Small intestine (tissue), 7 donors: ENCODE results near the gene LIN54. TPM values are rescaled to one million over a fixed set of nuclear protein-coding genes. Genes with fewer than 3 reads are reported as not detected.

ENCODE experiments used
- DNase-seq, 2 donors: peaks; one replicate each; pipeline versions ENCODE4 v3.0.0 to v3.0.0-alpha.2; 2013
- FAIRE-seq: peaks from 2 replicates; lab custom pipeline; 2012; peaks lifted over from hg19 to GRCh38; lab: Jason Lieb, UNC
- H3K27ac ChIP-seq, 3 donors: one replicate each; pipeline ENCODE4 v1.5.1; 2013; ENCODE audit warnings: low read length in 2 of 3, mild to moderate bottlenecking in 2 of 3, control low read depth in 1 of 3, inconsistent platforms in 1 of 3, low read depth in 1 of 3, moderate library complexity in 1 of 3
- H3K27me3 ChIP-seq, 3 donors: one replicate each; pipeline ENCODE4 v1.6.1; 2013; ENCODE audit warnings: low read length in 3 of 3, inconsistent platforms in 1 of 3; ENCODE audit not compliant: control insufficient read depth in 3 of 3, insufficient read depth in 3 of 3
- H3K36me3 ChIP-seq, 3 donors: one replicate each; pipeline ENCODE4 v1.6.1; 2013; ENCODE audit warnings: low read length in 3 of 3, inconsistent platforms in 1 of 3, low read depth in 1 of 3, mild to moderate bottlenecking in 1 of 3, moderate library complexity in 1 of 3; ENCODE audit not compliant: control insufficient read depth in 3 of 3, insufficient read depth in 2 of 3
- H3K4me1 ChIP-seq, 3 donors: one replicate each; pipeline ENCODE4 v1.6.1; 2013; ENCODE audit warnings: low read length in 2 of 3, inconsistent platforms in 1 of 3, low read depth in 1 of 3, mild to moderate bottlenecking in 1 of 3, moderate library complexity in 1 of 3; ENCODE audit not compliant: control insufficient read depth in 3 of 3, insufficient read depth in 2 of 3
- H3K4me3 ChIP-seq, 3 donors: one replicate each; pipeline ENCODE4 v1.5.1; 2013; ENCODE audit warnings: low read length in 3 of 3, control low read depth in 1 of 3, inconsistent platforms in 1 of 3, low read depth in 1 of 3, mild to moderate bottlenecking in 1 of 3, moderate library complexity in 1 of 3
- H3K9me3 ChIP-seq, 2 donors: one replicate each; pipeline ENCODE4 v1.6.1; 2013; ENCODE audit warnings: low read depth in 1 of 2, low read length in 1 of 2; ENCODE audit not compliant: control insufficient read depth in 2 of 2, insufficient read depth in 1 of 2
- WGBS, 3 donors: extraction: QIAGEN DNeasy Blood & Tissue Kit; methylation state at CpG; one replicate each; pipeline ENCODE4 v1.1.7; 2013; 5-methylcytosine and 5-hydroxymethylcytosine counted together
- polyA plus RNA-seq, 4 donors: library from polyadenylated mRNA; stranded (reverse) in 3 of 4; unstranded in 1 of 4; fragments of 200-250 nt in 3 of 4; fragments of 120-200 nt in 1 of 4; gene quantifications; one replicate each; pipeline versions ENCODE4 v1.2.1 to v1.2.3, GENCODE V29; 2013
- donor health status: healthy with polysubstance abuse.
- donor health status: control.
- donor health status: control.
- donor health status: Bipolar disorder and iron deficiency.
- donor health status: healthy.

Gene LIN54
- polyA plus RNA-seq, 4 donors = 3.0 to 11.8 (median 4.0) TPM

DNA sequence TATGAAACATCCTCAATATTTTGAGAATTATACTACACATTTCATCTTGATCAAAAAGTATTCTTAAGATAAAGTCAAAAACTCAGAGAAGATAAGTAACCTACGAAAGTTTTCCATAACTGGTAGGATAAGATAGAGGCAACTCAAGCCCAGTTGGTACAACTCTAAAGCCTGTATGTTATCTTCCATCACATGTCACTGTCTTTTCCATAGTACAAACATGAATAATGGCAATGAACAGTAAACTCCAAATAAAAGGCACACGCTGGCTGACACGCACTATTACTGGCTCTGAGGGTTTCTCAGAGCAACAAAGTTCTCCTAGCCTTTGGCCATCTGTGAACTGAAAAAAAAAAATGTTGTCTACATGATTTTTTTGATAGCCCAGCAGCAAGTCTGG is 27.2 kb downstream of the LIN54 start:
- Histone ChIP-seq H3K36me3 (peaks cover 2 to 6% (median 2%) of the 10 kb centered on the region in 3 donors), H3K27me3 (no peaks in the 10 kb centered on the region), H3K4me1 (no peaks in the 10 kb centered on the region), H3K27ac (no peak overlapping the region), H3K9me3 (no peaks in the 10 kb centered on the region), H3K4me3 (no peak overlapping the region)
- FAIRE-seq = no peak
- 96 to 99% (median 96%) methylated on average over 3 of the region's 3 CpGs for WGBS, 3 donors
- no peak for DNase-seq

DNA sequence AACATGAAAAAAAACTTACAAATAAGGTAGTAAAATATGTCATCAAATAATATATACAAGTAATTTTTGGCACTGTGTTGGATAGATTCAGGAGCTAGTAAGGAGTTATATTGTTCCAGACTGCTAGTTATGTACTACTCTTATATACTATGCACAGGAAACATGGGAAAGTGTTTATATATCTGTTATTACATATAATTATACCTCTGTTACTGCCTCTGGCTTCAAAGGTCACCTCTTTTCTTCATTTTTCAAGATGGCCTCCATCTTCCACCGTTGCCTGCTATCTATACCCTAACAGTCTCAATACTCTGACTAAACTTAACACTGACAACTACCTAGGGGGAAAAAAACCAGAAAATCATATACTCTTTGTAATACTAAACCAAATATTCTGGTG is 29.5 kb downstream of the LIN54 start:
- FAIRE-seq = no peak
- DNase-seq = peak; percentile 26 to 51

GRCh38 chr4:82975792-82976191 is 34.8 kb downstream of the LIN54 start:
- Histone ChIP-seq H3K27ac (no peak overlapping the region), H3K9me3 (no peaks in the 10 kb centered on the region), H3K36me3 (peaks cover 0 to 5% (median 2%) of the 10 kb centered on the region in 3 donors), H3K4me3 (no peak overlapping the region), H3K27me3 (no peaks in the 10 kb centered on the region), H3K4me1 (no peaks in the 10 kb centered on the region)
- 85 to 91% (median 89%) methylated on average over 2 of the region's 2 CpGs for WGBS, 3 donors
- DNase-seq (no peak), FAIRE-seq (no peak)

More for the DNA sequence above, 29.5 kb downstream of the LIN54 start:
- no peak overlapping the region for H3K4me3 ChIP-seq
- H3K27me3 ChIP-seq = no peaks in the 10 kb centered on the region
- H3K36me3 ChIP-seq = peaks cover 2 to 6% (median 2%) of the 10 kb centered on the region in 3 donors
- no peaks in the 10 kb centered on the region for H3K4me1 ChIP-seq
- no peaks in the 10 kb centered on the region for H3K9me3 ChIP-seq
- WGBS, 3 donors = 31 to 75% (median 50%) methylated on average over 1 of the region's 1 CpG
- H3K27ac ChIP-seq = no peak overlapping the region

DNA sequence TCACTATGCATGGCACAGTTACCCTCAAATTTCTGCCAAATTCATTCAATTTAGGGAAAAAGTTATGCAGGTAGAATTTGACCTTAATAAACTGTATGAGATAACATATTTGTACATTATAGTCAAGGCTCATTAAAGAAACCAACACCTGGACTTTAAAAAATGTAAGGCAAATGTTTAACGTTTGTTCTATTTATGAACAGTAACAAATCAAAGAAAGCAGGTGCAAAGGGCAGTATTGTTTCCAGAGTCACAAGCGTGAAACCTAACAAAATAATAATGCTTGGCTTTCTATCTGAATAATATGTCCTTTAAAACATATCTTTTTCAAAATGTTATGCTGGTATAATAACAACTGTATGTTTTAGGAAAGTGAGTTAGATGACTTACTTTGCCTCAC is 41.2 kb downstream of the LIN54 start:
- DNase-seq (peak in 1 of 2 donors; percentile 28), FAIRE-seq (no peak)
- Histone ChIP-seq H3K4me3 (no peak overlapping the region), H3K36me3 (peaks cover 0 to 10% (median 7%) of the 10 kb centered on the region in 3 donors), H3K27me3 (no peaks in the 10 kb centered on the region), H3K27ac (no peak overlapping the region), H3K9me3 (no peaks in the 10 kb centered on the region), H3K4me1 (no peaks in the 10 kb centered on the region)
- 20 to 60% (median 32%) methylated on average over 2 of the region's 2 CpGs for WGBS, 3 donors

DNA sequence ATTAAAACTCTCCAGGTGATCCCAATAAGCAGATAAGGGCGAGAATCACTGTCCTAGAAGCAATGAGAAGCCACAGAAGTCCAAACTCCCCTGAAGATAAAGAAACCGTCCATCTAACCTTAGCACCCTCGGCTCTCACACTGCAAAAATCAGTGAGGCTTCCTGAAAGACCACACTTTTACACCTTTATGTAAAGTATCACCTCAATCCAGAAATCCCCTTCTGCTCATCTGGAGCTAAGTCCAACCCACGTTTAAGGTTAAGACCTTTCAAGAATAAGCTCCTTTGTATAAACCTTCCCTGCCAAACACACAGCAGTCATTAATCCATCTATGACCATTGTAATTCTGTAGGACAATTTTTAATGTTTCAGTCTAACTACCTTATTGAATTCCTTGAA is 41.7 kb downstream of the LIN54 start:
- Histone ChIP-seq H3K9me3 (no peaks in the 10 kb centered on the region), H3K27me3 (no peaks in the 10 kb centered on the region), H3K27ac (no peak overlapping the region), H3K36me3 (peaks cover 0 to 12% (median 7%) of the 10 kb centered on the region in 3 donors), H3K4me3 (no peak overlapping the region), H3K4me1 (no peaks in the 10 kb centered on the region)
- DNase-seq (peak in 1 of 2 donors; percentile 13), FAIRE-seq (no peak)
- WGBS, 3 donors = 33 to 61% (median 35%) methylated on average over 4 of the region's 4 CpGs

- H3K9me3 ChIP-seq = no peaks in the 10 kb centered on the region
- H3K4me1 ChIP-seq = no peaks in the 10 kb centered on the region
- 96 to 98% (median 98%) methylated on average over 2 of the region's 2 CpGs for WGBS, 3 donors
- DNase-seq = no peak
- H3K27ac ChIP-seq = no peak overlapping the region
- no peak for FAIRE-seq
- no peak overlapping the region for H3K4me3 ChIP-seq
- H3K27me3 ChIP-seq = no peaks in the 10 kb centered on the region
- H3K36me3 ChIP-seq = peaks cover 0 to 21% (median 7%) of the 10 kb centered on the region in 3 donors
Observed at GRCh38 chr4:82965763-82966162, 44.9 kb downstream of the LIN54 start.

GRCh38 chr4:82957045-82957444 is 53.6 kb downstream of the LIN54 start:
- FAIRE-seq = no peak
- no peaks in the 10 kb centered on the region for H3K9me3 ChIP-seq
- H3K4me3 ChIP-seq = no peak overlapping the region

DNA sequence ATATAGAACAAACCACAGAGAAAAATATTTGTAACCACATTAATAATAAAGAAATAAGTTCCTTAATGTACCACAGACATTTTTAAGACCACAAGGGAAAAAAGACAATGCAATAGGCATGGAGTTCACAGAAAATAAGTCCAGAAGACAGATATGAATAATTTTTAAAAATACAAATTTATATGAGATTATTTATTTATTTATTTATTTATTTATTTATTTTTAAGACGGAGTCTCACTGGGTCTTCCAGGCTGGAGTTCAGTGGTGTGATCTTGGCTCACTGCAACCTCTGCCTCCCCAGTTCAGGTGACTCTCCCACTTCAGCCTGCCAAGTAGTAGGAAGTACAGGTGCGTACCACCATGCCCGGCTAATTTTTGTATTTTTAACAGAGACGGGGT is 56.4 kb downstream of the LIN54 start:
- H3K27me3 ChIP-seq = no peaks in the 10 kb centered on the region

More at GRCh38 chr4:82957045-82957444, 53.6 kb downstream of the LIN54 start:
- 81 to 100% (median 91%) methylated on average over 1 of the region's 1 CpG for WGBS, 3 donors
- Histone ChIP-seq H3K27ac (no peak overlapping the region), H3K4me1 (no peaks in the 10 kb centered on the region), H3K36me3 (peaks cover 0 to 24% (median 0%) of the 10 kb centered on the region in 3 donors), H3K27me3 (no peaks in the 10 kb centered on the region)
- no peak for DNase-seq

GRCh38 chr4:82951196-82951595 is 59.4 kb downstream of the LIN54 start:
- FAIRE-seq (no peak), DNase-seq (no peak)
- Histone ChIP-seq H3K4me1 (no peaks in the 10 kb centered on the region), H3K27ac (no peak overlapping the region), H3K4me3 (no peak overlapping the region), H3K27me3 (no peaks in the 10 kb centered on the region), H3K9me3 (no peaks in the 10 kb centered on the region), H3K36me3 (peaks cover 0 to 3% (median under 1%) of the 10 kb centered on the region in 3 donors)
- WGBS, 3 donors = 93 to 99% (median 97%) methylated on average over 2 of the region's 2 CpGs

More for the DNA sequence above, 56.4 kb downstream of the LIN54 start:
- H3K4me1 ChIP-seq = no peaks in the 10 kb centered on the region
- peaks cover 0 to 8% (median 0%) of the 10 kb centered on the region in 3 donors for H3K36me3 ChIP-seq
- H3K9me3 ChIP-seq = no peaks in the 10 kb centered on the region
- 96 to 97% (median 96%) methylated on average over 4 of the region's 4 CpGs for WGBS, 3 donors
- no peak overlapping the region for H3K4me3 ChIP-seq
- H3K27ac ChIP-seq = no peak overlapping the region
- DNase-seq (no peak), FAIRE-seq (no peak)
